NCI-H2227 (cell line): ENCODE measurements around the gene RHOT2.
"Not testable (repeated sequence)": the region's sequence is repeated elsewhere in the genome, so short reads cannot be mapped to it uniquely, and the experiment has no call there.

Source experiments
- DNase-seq: peaks from one replicate; lab custom pipeline; 2025; ENCODE audit not compliant: unreplicated experiment; lab: John Stamatoyannopoulos, UW

RHOT2 gene

GRCh38 chr16:680967-681745, 13.2 kb downstream of the RHOT2 start:
- DNase-seq = peak; percentile 48

DNA sequence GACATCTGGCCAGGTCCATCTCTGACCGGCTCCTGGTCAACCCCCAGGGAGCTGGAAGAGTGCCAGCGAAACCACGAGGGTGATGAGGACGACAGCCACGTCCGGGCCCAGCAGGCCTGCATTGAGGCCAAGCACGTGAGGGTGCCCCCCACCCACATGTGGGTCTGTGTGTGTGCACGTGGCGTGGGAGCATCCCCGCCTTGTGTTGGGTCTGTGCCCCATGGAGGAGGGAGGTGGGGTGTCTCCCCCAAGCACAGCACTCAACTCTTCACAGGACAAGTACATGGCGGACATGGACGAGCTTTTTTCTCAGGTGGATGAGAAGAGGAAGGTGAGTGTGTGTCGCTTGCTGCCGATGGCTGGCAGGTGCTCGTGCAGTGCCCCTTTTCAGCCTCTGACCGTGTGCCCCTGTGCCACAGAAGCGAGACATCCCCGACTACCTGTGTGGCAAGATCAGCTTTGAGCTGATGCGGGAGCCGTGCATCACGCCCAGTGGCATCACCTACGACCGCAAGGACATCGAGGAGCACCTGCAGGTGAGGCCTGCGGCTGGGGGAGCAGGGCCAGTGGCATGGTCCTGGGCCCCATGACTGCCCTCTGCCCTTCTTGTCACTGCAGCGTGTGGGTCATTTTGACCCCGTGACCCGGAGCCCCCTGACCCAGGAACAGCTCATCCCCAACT, 14.0 kb downstream of the RHOT2 start:
- DNase-seq = no peak

DNA sequence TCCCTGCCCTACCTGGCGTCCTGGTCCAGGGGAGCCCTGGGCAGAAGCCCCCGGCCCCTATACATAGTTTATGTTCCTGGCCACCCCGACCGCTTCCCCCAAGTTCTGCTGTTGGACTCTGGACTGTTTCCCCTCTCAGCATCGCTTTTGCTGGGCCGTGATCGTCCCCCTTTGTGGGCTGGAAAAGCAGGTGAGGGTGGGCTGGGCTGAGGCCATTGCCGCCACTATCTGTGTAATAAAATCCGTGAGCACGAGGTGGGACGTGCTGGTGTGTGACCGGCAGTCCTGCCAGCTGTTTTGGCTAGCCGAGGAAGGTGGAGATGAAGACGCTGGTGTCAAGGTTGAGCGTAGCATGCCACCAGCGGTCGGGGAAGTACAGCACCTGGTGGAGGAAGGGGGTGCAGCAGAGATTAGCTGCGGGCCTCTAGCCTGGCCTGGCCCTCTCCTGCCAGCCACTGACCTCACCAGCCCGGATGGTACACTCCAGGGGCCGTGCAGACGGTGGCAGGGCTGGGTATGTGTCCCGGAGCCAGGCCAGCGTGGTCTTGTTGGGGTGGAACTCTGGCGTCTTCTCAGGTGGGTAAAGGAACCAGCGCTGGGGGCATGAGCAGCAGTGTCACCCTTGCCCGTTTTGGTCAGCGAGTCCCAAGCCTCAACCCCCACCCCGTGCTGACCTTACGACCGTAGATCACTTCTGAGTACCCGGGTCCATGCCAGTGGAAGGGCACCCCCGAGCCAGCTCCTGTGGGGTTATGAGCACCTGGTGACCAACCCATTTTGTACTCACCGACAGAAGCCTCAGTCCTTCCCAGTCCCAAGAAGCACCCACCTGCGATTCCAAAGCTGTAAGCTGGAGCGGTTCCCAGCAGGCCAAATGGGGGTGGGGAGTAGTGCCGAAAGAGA, 14.8 kb downstream of the RHOT2 start:
- DNase-seq = no peak

GRCh38 chr16:683396-684070, 15.6 kb downstream of the RHOT2 start:
- DNase-seq = no peak

DNA sequence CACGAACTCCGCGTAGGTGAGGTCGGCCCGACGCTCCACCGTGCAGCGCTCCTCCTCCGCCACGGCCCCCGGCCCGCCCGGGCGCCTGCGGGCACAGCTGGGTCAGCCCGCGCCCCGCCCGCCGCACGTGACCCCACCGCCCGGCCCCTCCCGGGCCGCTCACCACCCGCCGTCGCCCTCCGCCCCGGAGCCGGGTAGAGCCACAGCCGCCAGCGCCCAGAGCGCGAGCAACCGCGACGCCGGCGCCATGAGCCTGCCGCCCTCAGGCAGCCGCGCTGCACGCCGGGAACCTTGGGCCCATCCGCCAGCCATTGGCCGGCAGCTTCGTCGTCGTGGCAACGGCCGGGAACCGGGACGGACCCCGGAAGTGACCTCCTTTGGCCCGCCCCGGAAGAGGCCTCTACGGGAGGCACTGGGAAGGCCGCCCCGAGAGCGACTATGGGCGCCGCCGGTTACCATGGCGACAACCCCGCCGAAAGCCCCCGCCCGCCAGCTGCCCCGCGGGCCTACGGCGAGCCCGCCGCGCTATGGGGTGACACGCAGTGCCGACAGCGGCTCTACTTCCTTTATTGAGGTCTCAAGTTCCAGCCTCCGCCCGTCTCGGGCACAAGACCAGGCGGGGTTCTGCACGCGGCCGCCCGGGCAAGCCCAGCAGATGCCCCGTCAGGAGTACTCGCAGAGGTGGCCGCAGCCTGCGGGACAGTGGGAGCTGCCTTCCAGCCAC, 16.3 kb downstream of the RHOT2 start, which contains the start of gene JMJD8:
Gene JMJD8, minus strand, starts transcription at position 264 of the 724 bp plus-strand sequence. Its CDS starts 15 bp downstream, at position 249.
- DNase-seq = peak; percentile 91

DNA sequence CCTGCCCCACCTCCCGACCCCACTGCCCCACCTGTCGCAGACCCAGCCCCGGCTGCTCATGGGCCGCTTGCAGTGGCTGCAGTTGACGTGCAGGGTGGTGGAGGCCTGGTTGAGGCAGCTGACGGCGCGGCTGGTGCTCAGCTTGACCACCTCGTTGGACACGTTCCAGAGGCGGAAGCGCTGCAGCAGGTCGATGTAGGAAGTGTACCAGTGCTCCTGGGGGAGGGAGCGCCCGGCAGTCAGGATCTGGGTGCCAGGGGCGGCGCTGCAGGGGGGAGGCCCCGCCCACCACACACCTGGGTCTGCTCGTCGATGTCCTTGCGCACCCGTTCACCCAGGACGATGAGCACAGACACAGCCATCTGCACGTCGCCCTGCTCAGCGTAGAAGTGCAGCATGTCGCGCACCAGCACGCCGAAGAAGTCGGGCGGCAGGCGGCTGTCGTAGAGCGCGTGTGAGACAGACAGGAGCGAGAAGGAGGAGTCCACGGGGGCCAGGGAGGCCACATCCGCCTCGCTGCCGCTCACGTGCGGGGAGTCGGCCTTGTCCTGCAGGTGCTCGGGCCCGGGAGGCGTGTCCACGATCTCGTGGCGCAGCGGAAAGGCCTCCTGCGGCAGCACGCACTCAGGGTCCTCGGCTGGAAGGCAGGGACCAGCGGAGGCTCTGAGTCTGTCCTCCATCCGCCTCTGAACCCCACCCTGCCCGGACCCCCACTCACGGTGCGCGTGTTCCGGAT, 17.2 kb downstream of the RHOT2 start:
- DNase-seq = no peak

DNA sequence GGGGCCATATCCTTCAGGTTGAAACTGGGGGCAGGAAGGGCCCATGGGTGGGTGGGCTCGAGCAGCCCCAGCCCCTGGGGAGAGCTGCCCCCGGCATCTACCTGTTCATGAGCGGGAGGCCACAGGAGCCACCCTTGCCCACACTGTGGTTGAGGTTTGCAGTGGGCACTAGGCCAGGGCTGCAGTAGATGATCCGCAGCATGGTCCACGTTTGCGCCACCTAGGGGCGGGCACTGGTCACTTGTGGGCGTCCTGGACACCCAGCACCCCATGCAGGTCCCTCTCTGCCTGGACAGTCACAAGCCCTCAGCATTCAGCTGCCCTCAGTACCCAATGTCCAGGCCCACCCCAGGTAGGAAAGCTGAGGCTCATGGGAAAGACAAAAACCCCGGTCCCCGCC, 18.0 kb downstream of the RHOT2 start:
- peak; percentile 28 for DNase-seq

DNA sequence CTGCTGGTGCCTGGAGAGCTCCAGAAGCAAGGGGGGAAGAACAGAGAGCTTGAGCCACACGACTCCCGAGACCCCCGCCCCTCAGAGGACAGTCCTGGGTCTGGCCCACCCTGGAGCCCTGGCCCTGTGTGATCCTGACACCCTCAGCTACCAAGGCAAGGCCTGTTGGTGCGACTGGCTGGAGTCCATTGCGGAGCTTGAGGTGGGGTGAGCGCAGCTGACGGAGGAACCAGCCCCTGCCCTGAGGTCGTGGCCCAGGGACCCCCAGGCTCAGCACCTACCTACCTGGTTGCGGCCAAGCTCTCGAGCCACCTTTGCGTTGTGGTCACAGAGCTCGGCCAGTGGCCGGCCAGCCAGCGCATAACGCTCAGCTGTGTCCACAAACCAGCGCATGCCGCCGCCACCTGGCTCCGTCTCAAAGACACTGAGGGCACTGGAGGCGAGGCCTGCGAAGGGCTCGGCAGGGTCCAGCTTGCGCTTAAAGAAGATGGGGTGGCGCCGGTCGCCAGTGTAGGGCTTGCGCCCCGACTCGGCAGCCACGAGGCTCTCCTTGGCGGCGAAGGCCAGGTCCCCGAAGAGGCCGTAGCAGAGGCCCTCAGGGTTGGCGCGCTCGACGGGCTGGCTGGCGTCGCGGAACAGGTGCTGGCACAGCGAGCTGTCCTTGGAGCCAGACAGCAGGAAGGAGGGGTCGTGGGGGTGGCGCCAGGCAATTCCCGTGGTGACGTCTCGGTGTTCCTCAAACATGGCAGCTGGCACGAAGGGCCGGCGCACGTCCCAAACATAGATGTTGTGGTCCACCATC, 18.7 kb downstream of the RHOT2 start:
- DNase-seq = no peak

DNA sequence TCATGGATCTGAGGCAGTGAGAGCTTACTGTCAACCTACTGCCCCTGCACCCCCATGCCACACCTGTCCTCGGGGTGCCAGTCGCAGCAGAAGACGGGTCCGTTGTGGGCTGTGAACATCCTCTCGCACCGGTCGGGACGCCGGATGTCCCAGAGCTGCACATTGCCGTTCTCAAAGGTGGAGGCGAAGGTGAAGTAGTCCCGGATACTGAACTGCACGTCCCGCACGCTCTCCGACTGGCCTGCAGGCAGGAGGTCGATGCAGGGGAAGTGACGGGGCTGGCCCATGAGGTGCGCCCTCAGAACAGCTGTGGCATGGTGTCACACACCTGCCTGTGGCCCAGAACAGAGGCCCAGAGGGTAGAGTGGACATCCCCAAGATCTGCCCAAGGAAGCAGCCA, 19.6 kb downstream of the RHOT2 start:
- DNase-seq = no peak

GRCh38 chr16:689175-689897, 21.4 kb downstream of the RHOT2 start:
- no peak for DNase-seq

- not testable (repeated sequence) for DNase-seq
Measured at GRCh38 chr16:691242-691641, 23.3 kb downstream of the RHOT2 start.

- DNase-seq = no peak
Measured at GRCh38 chr16:692356-693108, 24.6 kb downstream of the RHOT2 start.

GRCh38 chr16:693364-693763, 25.4 kb downstream of the RHOT2 start:
- DNase-seq = no peak

DNA sequence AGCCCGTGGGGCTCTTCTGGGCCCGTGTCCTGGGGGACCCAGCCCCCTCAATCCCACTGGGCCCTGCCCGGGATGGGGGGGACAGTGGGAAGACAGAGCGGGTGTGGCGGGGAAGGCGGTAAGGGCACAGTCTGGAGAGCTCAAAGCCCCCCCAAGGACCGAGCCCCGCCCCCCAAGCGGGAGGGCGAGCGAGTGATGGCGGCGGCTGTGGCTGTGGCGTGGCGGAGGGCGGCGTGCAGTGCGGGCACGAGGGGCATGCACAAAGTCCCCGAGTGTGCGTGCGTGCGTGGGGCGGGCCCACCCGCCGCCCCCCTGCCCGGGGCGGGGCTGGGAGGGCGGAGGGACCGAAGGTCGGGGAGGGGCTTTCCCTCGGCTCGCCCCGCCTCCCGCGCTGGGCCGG, 25.8 kb downstream of the RHOT2 start:
- DNase-seq = no peak

- DNase-seq = no peak
Measured at GRCh38 chr16:694187-694862, 26.4 kb downstream of the RHOT2 start.

- no peak for DNase-seq
Measured at GRCh38 chr16:694863-695354, 27.0 kb downstream of the RHOT2 start.
